MM.1S (cell line): ENCODE results near the gene FOXO3.
"Not testable (repeated sequence)": the region's sequence is repeated elsewhere in the genome, so short reads cannot be mapped to it uniquely, and the experiment has no call there.

ENCODE experiments used
- CTCF ChIP-seq: fragments of 300-600 bp; sonication (generic); IDR thresholded peaks from 2 replicates; pipeline ENCODE4 v1.5.1; 2016; ENCODE audit warnings: antibody characterized with exemption, low read length, mixed read lengths
- EZH2phosphoT487 ChIP-seq: fragments of 300-600 bp; sonication (generic); IDR thresholded peaks from 2 replicates; pipeline ENCODE4 v1.6.1; 2018; ENCODE audit warnings: antibody characterized with exemption, low read length

- not testable (repeated sequence) for TF ChIP-seq CTCF, EZH2phosphoT487
Observed at GRCh38 chr6:108683976-108684375, 123.3 kb downstream of the FOXO3 start.
